ENCODE measurements around the gene RNF19B. TPM values are rescaled to one million over a fixed set of nuclear protein-coding genes. Genes with fewer than 3 reads are reported as not detected.

The RNF19B gene, protein sequence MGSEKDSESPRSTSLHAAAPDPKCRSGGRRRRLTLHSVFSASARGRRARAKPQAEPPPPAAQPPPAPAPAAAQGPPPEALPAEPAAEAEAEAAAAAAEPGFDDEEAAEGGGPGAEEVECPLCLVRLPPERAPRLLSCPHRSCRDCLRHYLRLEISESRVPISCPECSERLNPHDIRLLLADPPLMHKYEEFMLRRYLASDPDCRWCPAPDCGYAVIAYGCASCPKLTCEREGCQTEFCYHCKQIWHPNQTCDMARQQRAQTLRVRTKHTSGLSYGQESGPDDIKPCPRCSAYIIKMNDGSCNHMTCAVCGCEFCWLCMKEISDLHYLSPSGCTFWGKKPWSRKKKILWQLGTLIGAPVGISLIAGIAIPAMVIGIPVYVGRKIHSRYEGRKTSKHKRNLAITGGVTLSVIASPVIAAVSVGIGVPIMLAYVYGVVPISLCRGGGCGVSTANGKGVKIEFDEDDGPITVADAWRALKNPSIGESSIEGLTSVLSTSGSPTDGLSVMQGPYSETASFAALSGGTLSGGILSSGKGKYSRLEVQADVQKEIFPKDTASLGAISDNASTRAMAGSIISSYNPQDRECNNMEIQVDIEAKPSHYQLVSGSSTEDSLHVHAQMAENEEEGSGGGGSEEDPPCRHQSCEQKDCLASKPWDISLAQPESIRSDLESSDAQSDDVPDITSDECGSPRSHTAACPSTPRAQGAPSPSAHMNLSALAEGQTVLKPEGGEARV
- 10 to 100 TPM; 11.5 to 31.6 TPM for total RNA-seq

GRCh38 chr1:32964461-32965250 is at the start of gene RNF19B:
Gene RNF19B, minus strand, starts transcription at chr1:32964809. Its CDS starts 124 bp downstream, at chr1:32964685.
- ATAC-seq = peak; percentile 94 to 95
- Mint-ChIP-seq H3K9me3 (peaks cover 0 to 5% of the 10 kb centered on the region in 2 donors), H3K36me3 (no peaks in the 10 kb centered on the region), H3K27ac (peak within 1 kb of the TSS; percentile 82 to 83)
- peak; percentile 94 to 97 for DNase-seq (ENCODE audit: low spot score in 2 of 2)

DNA sequence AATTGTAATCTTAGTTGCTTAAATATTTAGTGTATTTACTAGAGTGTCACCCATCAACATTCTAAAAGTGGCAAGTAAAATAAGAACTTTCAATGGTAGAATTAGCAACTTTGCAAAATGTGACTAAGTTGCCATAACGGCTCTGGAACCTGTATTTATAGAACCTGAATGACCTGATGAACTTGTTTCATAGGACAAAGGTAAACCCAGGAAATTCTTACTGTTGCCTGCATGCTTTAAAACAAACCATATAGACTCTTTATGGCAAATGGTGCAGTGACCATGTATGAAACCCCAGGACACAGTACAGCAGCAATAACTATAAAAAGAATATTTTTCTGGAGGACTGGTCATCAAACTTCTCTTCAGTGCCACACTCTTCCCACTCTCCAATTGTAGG is 49.2 kb upstream of the RNF19B start:
- ATAC-seq (no peak), DNase-seq (ENCODE audit: low spot score in 2 of 2) (no peak)
- Mint-ChIP-seq H3K27ac (peak overlapping the region in 1 of 2 donors; percentile 1), H3K36me3 (peaks cover 31 to 52% of the 10 kb centered on the region in 2 donors), H3K9me3 (no peaks in the 10 kb centered on the region)

DNA sequence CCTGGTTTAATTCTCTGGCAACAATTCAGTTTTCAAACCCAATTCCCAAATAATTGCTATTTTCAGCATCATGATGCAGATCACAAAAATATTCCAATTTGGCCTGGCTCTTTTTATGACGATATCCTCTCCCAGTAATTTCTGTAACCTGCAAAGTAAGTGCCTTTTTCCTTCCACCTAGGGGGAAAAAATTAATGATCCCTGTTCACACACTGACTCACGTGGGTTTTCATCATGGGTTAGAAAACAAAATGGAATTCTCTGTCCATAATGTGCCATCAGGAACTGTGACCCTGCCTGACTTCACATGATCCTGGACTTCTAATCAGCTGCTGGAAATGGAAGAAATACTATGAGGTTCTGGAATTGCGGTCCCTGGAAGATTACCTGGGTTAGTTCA is 47.6 kb upstream of the RNF19B start:
- Mint-ChIP-seq H3K27ac (peak overlapping the region; percentile 45 to 68), H3K9me3 (no peaks in the 10 kb centered on the region), H3K36me3 (peaks cover 36 to 49% of the 10 kb centered on the region in 2 donors)
- DNase-seq (ENCODE audit: low spot score in 2 of 2) (no peak), ATAC-seq (no peak)

- H3K36me3 Mint-ChIP-seq = peaks cover 36 to 54% of the 10 kb centered on the region in 2 donors
- no peak for ATAC-seq
- H3K27ac Mint-ChIP-seq = peak overlapping the region; percentile 58 to 68
- no peaks in the 10 kb centered on the region for H3K9me3 Mint-ChIP-seq
- DNase-seq (ENCODE audit: low spot score in 2 of 2) = no peak
Observed at GRCh38 chr1:33010932-33011731, 46.5 kb upstream of the RNF19B start.

- Mint-ChIP-seq H3K27ac (no peak overlapping the region), H3K9me3 (no peaks in the 10 kb centered on the region), H3K36me3 (peaks cover 36 to 55% of the 10 kb centered on the region in 2 donors)
- DNase-seq (ENCODE audit: low spot score in 2 of 2) (no peak), ATAC-seq (no peak)
Observed at GRCh38 chr1:33009561-33009960, 45.0 kb upstream of the RNF19B start.

DNA sequence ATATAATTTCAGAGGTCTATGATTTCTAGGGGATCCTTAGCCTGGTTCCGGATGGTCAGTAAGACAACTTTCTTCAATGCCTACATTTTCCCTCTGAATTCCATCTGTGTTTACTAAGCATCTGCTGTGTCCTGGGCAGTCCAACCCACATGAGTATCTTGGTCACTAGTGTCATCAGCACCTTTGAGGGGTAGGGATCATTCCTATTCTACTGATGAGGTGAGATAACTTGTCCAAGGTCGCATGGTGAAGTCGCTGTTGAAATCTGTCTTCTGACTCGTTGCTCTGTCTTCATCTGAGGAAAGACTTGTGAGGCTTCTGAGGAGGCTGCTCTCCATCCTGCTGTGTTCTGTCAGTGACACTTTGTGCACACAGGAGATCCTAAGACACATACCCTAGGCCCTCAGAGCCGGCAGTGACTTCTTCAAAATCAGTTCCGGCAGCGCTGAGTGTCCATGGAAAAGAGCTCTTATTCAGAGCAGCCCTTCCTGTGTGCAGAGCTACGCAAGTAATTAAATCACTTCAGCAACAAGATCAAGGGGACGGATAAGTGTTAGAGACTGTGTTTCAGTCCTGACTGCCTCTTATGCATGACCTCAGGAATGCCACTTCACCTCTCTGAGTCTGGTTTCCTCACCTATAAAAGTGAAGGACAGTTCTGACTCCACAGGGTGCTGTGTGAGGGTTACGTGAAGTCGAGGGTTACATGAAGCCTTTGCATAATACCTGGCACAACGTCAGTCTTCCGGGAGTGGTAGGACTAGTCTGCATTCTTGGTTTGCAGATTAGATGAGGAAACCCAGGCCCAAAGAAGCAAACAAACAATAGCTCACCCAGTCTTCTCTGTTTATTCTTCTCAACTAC is 43.7 kb upstream of the RNF19B start:
- Mint-ChIP-seq H3K9me3 (no peaks in the 10 kb centered on the region), H3K36me3 (peaks cover 31 to 46% of the 10 kb centered on the region in 2 donors), H3K27ac (no peak overlapping the region)
- ATAC-seq (no peak), DNase-seq (ENCODE audit: low spot score in 2 of 2) (no peak)

GRCh38 chr1:33007190-33008050 is 42.8 kb upstream of the RNF19B start:
- Mint-ChIP-seq H3K36me3 (peaks cover 26 to 38% of the 10 kb centered on the region in 2 donors), H3K27ac (peak overlapping the region in 1 of 2 donors; percentile 52), H3K9me3 (no peaks in the 10 kb centered on the region)
- DNase-seq (ENCODE audit: low spot score in 2 of 2) (no peak), ATAC-seq (peak in 1 of 2 donors; percentile 29)

GRCh38 chr1:33005838-33006421 is 41.3 kb upstream of the RNF19B start:
- ATAC-seq (no peak), DNase-seq (ENCODE audit: low spot score in 2 of 2) (no peak)
- H3K36me3 Mint-ChIP-seq = peaks cover 11 to 23% of the 10 kb centered on the region in 2 donors
- peak overlapping the region; percentile 77 to 83 for H3K27ac Mint-ChIP-seq
- H3K9me3 Mint-ChIP-seq = no peaks in the 10 kb centered on the region

- H3K9me3 Mint-ChIP-seq = no peaks in the 10 kb centered on the region
- peak overlapping the region in 1 of 2 donors; percentile 77 for H3K27ac Mint-ChIP-seq
- ATAC-seq = peak in 1 of 2 donors; percentile 79
- peaks cover 10 to 17% of the 10 kb centered on the region in 2 donors for H3K36me3 Mint-ChIP-seq
- no peak for DNase-seq (ENCODE audit: low spot score in 2 of 2)
Observed at GRCh38 chr1:33005117-33005837, 40.7 kb upstream of the RNF19B start.

DNA sequence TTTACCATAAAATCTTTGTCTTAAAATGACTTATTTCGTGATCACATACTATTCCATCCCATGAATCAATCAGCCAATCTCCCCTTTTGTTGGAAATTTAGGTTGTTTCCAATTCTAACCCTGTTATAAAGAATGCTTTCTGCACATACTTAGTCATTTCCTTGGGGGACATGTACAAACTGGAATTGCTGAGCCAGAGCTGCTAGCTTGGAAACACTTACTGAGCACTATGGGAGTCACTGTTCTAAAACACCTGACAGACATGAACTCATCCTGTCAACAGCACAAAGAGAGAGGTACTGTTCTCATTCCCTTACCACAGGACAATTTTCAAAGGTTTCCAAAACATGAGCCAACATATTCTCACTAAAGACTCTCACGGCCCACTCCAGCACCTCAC is 40.0 kb upstream of the RNF19B start:
- H3K27ac Mint-ChIP-seq = peak overlapping the region in 1 of 2 donors; percentile 77
- no peak for DNase-seq (ENCODE audit: low spot score in 2 of 2)
- H3K9me3 Mint-ChIP-seq = no peaks in the 10 kb centered on the region
- peaks cover 10 to 17% of the 10 kb centered on the region in 2 donors for H3K36me3 Mint-ChIP-seq
- peak; percentile 73 to 83 for ATAC-seq

- Mint-ChIP-seq H3K36me3 (peaks cover 6 to 13% of the 10 kb centered on the region in 2 donors), H3K9me3 (no peaks in the 10 kb centered on the region), H3K27ac (no peak overlapping the region)
- DNase-seq (ENCODE audit: low spot score in 2 of 2) (no peak), ATAC-seq (no peak)
Observed at GRCh38 chr1:33003657-33004056, 39.0 kb upstream of the RNF19B start.

- ATAC-seq = no peak
- no peak for DNase-seq (ENCODE audit: low spot score in 2 of 2)
- H3K9me3 Mint-ChIP-seq = no peaks in the 10 kb centered on the region
- H3K36me3 Mint-ChIP-seq = peaks cover 0 to 6% of the 10 kb centered on the region in 2 donors
- no peak overlapping the region for H3K27ac Mint-ChIP-seq
Observed at GRCh38 chr1:33002006-33002405, 37.4 kb upstream of the RNF19B start.

GRCh38 chr1:33001282-33001681 is 36.7 kb upstream of the RNF19B start:
- DNase-seq (ENCODE audit: low spot score in 2 of 2) (no peak), ATAC-seq (no peak)
- Mint-ChIP-seq H3K9me3 (no peaks in the 10 kb centered on the region), H3K36me3 (peaks cover 0 to 2% of the 10 kb centered on the region in 2 donors), H3K27ac (no peak overlapping the region)

All from activated naive CD4-positive, alpha-beta T cell treated with anti-CD3 and anti-CD28 coated beads, Interleukin-2, amount 50 U/mL, for 72 hours (primary cell).